ENCODE results near the gene MYBPHL. TPM values are rescaled to one million over a fixed set of nuclear protein-coding genes. Genes with fewer than 3 reads are reported as not detected.

MYBPHL gene
- total RNA-seq, 1 experiment from 2014 or later, result not detected

DNA sequence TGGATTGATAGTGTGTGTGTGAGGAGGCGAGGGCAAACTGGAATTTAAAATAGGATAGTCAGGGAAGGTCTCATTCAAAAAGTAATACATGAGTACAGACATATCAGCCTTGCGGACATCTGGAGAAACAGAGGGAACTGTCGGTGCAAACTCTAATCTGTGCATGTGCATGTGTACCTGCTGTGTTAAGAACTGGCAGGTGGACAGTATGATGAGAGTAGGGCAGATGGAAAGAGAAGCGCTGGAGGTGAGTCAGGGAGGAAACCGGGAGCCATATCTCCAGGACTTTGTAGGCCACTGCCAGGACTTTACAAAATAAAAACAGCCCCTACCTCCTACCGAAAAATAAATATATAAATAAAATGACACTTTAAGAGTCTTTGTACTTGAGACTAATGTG, 31.3 kb upstream of the MYBPHL start:
- no peak for DNase-seq
- Histone ChIP-seq H4K20me1 (ENCODE audit: low read length) (no peaks in the 10 kb centered on the region), H2AFZ (ENCODE audit: low read length) (no peak overlapping the region), H3K79me2 (ENCODE audit: low read length) (no peaks in the 10 kb centered on the region), H3K4me2 (ENCODE audit: low read length) (no peak overlapping the region), H3F3A (ENCODE audit: low read length, unreplicated experiment) (no peaks in the 10 kb centered on the region), H3K36me3 (ENCODE audit: low read depth, low read length) (peaks cover 11% of the 10 kb centered on the region), H3K4me1 (ENCODE audit: insufficient read depth, low read length) (no peaks in the 10 kb centered on the region), H3K9me2 (replicated peaks; ENCODE audit: low read length) (no peaks in the 10 kb centered on the region), H3K27me3 (ENCODE audit: low read length) (no peaks in the 10 kb centered on the region), H3K9me3 (ENCODE audit: low read length) (no peaks in the 10 kb centered on the region), H3K27ac (ENCODE audit: low read length) (no peak overlapping the region), H3K9ac (ENCODE audit: low read length) (no peak overlapping the region), H3K4me3 (ENCODE audit: low read length) (no peak overlapping the region)
- TF ChIP-seq EZH2phosphoT487 (IDR thresholded peaks at IDR 0.05; ENCODE audit: borderline replicate concordance, low read length) (no peak), EZH2 (IDR thresholded peaks at IDR 0.05; ENCODE audit: low read length, unreplicated experiment) (no peak), CTCF (conservative IDR thresholded peaks at IDR 0.05; ENCODE audit: low read depth, low read length) (no peak)
- POLR2A ChIA-PET (ENCODE audit: unreplicated experiment), result no interaction called here
- intact Hi-C loops (cut with micrococcal nuclease), result no loop called here
- no peak for ATAC-seq
- no TSS peak for BruUV-seq (replicated peaks)
- CTCF ChIA-PET, result no interaction called here

GRCh38 chr1:109335091-109335490, 28.3 kb upstream of the MYBPHL start:
- Histone ChIP-seq H3K9me3 (ENCODE audit: low read length) (peaks cover 12% of the 10 kb centered on the region), H3K9ac (ENCODE audit: low read length) (no peak overlapping the region), H3K4me2 (ENCODE audit: low read length) (no peak overlapping the region), H3K79me2 (ENCODE audit: low read length) (no peaks in the 10 kb centered on the region), H3K9me2 (replicated peaks; ENCODE audit: low read length) (no peaks in the 10 kb centered on the region), H3K4me3 (ENCODE audit: low read length) (no peak overlapping the region), H3K27ac (ENCODE audit: low read length) (no peak overlapping the region), H3K27me3 (ENCODE audit: low read length) (no peaks in the 10 kb centered on the region), H3F3A (ENCODE audit: low read length, unreplicated experiment) (no peaks in the 10 kb centered on the region), H4K20me1 (ENCODE audit: low read length) (no peaks in the 10 kb centered on the region), H3K4me1 (ENCODE audit: insufficient read depth, low read length) (no peaks in the 10 kb centered on the region), H2AFZ (ENCODE audit: low read length) (no peak overlapping the region), H3K36me3 (ENCODE audit: low read depth, low read length) (peaks cover 33% of the 10 kb centered on the region)
- ChIA-PET POLR2A (ENCODE audit: unreplicated experiment) (no interaction called here), CTCF (no interaction called here)
- intact Hi-C loops (cut with micrococcal nuclease), result no loop called here
- BruUV-seq (replicated peaks), result no TSS peak
- ATAC-seq (no peak), DNase-seq (no peak)
- TF ChIP-seq CTCF (conservative IDR thresholded peaks at IDR 0.05; ENCODE audit: low read depth, low read length) (no peak), EZH2phosphoT487 (IDR thresholded peaks at IDR 0.05; ENCODE audit: borderline replicate concordance, low read length) (no peak), EZH2 (IDR thresholded peaks at IDR 0.05; ENCODE audit: low read length, unreplicated experiment) (no peak)

GRCh38 chr1:109331113-109331512, 24.3 kb upstream of the MYBPHL start:
- no peak overlapping the region for H3K9ac ChIP-seq (ENCODE audit: low read length)
- H3F3A ChIP-seq (ENCODE audit: low read length, unreplicated experiment), result no peaks in the 10 kb centered on the region
- no peak overlapping the region for H2AFZ ChIP-seq (ENCODE audit: low read length)
- TF ChIP-seq EZH2phosphoT487 (IDR thresholded peaks at IDR 0.05; ENCODE audit: borderline replicate concordance, low read length) (no peak), EZH2 (IDR thresholded peaks at IDR 0.05; ENCODE audit: low read length, unreplicated experiment) (no peak), CTCF (conservative IDR thresholded peaks at IDR 0.05; ENCODE audit: low read depth, low read length) (no peak)
- POLR2A ChIA-PET (ENCODE audit: unreplicated experiment), result no interaction called here
- no peaks in the 10 kb centered on the region for H3K27me3 ChIP-seq (ENCODE audit: low read length)
- H3K4me1 ChIP-seq (ENCODE audit: insufficient read depth, low read length), result no peaks in the 10 kb centered on the region
- no peak overlapping the region for H3K4me3 ChIP-seq (ENCODE audit: low read length)
- H4K20me1 ChIP-seq (ENCODE audit: low read length), result no peaks in the 10 kb centered on the region
- H3K9me2 ChIP-seq (replicated peaks; ENCODE audit: low read length), result no peaks in the 10 kb centered on the region
- H3K36me3 ChIP-seq (ENCODE audit: low read depth, low read length), result peaks cover 38% of the 10 kb centered on the region
- DNase-seq (no peak), ATAC-seq (no peak)
- H3K27ac ChIP-seq (ENCODE audit: low read length), result no peak overlapping the region
- no TSS peak for BruUV-seq (replicated peaks)
- no peaks in the 10 kb centered on the region for H3K79me2 ChIP-seq (ENCODE audit: low read length)
- intact Hi-C loops (cut with micrococcal nuclease), result no loop called here
- CTCF ChIA-PET, result no interaction called here
- no peak overlapping the region for H3K4me2 ChIP-seq (ENCODE audit: low read length)
- H3K9me3 ChIP-seq (ENCODE audit: low read length), result peaks cover 12% of the 10 kb centered on the region

All from PC-3 (cell line).